CD4-positive, alpha-beta T cell (primary cell): ENCODE data around the gene RLN3. TPM values are rescaled to one million over a fixed set of nuclear protein-coding genes. Genes with fewer than 3 reads are reported as not detected.

ENCODE experiments used
- ATAC-seq: fragments of 200-7000 bp; cut with Tn5 transposase; one replicate; pipeline ENCODE4 v1.10.0; 2022; ENCODE audit warnings: mild to moderate bottlenecking; ENCODE audit not compliant: poor library complexity
- CTCF ChIA-PET: fragments of 350-600 bp; sonication (Branson Sonifier 250); formaldehyde crosslinking; loops from one replicate; lab custom pipeline; 2021; ENCODE audit warnings: antibody characterized with exemption, inconsistent platforms; lab: Charles Lee
- POLR2A ChIA-PET: fragments of 350-600 bp; sonication (Branson Sonifier 250); formaldehyde crosslinking; loops from one replicate; lab custom pipeline; 2021; ENCODE audit warnings: antibody characterized with exemption, inconsistent platforms; lab: Charles Lee
- DNase-seq, 14 experiments: peaks; one replicate each; pipeline ENCODE4 v3.0.0-alpha.2; 2013 to 2020; ENCODE audit warnings: mixed read lengths in 2 of 14
- H3K27ac ChIP-seq, 2 donors: one replicate each; pipeline versions ENCODE4 v1.5.1 to v1.7.0; 2013; ENCODE audit warnings: low read length in 2 of 2, low read depth in 1 of 2, mild to moderate bottlenecking in 1 of 2
- H3K27me3 ChIP-seq, 2 experiments: 1 replicate in 1 of 2; 2 replicates in 1 of 2; pipeline versions ENCODE4 v1.6.1 to v1.7.0; 2013; ENCODE audit warnings: low read length in 2 of 2, control low read depth in 1 of 2, mild to moderate bottlenecking in 1 of 2, moderate library complexity in 1 of 2; ENCODE audit not compliant: insufficient read depth in 2 of 2, control insufficient read depth in 1 of 2
- H3K36me3 ChIP-seq: one replicate; pipeline ENCODE4 v1.6.1; 2013; ENCODE audit warnings: low read length, control low read depth; ENCODE audit not compliant: insufficient read depth
- H3K4me1 ChIP-seq: one replicate; pipeline ENCODE4 v1.6.1; 2013; ENCODE audit warnings: low read length, control low read depth; ENCODE audit not compliant: insufficient read depth
- H3K4me3 ChIP-seq: one replicate; pipeline ENCODE4 v1.5.1; 2013; ENCODE audit warnings: mild to moderate bottlenecking, low read length, moderate library complexity
- H3K9me3 ChIP-seq, 2 experiments: 1 replicate in 1 of 2; 2 replicates in 1 of 2; pipeline versions ENCODE4 v1.6.1 to v1.7.0; 2013; ENCODE audit warnings: low read length in 2 of 2, mild to moderate bottlenecking in 2 of 2, control low read depth in 1 of 2, moderate library complexity in 1 of 2; ENCODE audit not compliant: control insufficient read depth in 1 of 2, insufficient read depth in 1 of 2
- H3K27ac Mint-ChIP-seq: one replicate; pipeline ENCODE4 v1.8.0; 2020; ENCODE audit warnings: mixed read lengths
- H3K27me3 Mint-ChIP-seq: one replicate; pipeline ENCODE4 v1.8.0; 2021; ENCODE audit warnings: mixed read lengths
- H3K36me3 Mint-ChIP-seq: one replicate; pipeline ENCODE4 v1.8.0; 2021; ENCODE audit warnings: low read depth, mixed read lengths
- H3K4me1 Mint-ChIP-seq: one replicate; pipeline ENCODE4 v1.8.0; 2021; ENCODE audit warnings: low read depth, mixed read lengths
- H3K4me3 Mint-ChIP-seq: one replicate; pipeline ENCODE4 v1.8.0; 2020; ENCODE audit warnings: mild to moderate bottlenecking, mixed read lengths
- H3K9me3 Mint-ChIP-seq: one replicate; pipeline ENCODE4 v1.8.0; 2020; ENCODE audit warnings: mixed read lengths
- CTCF ChIP-seq: fragments of 200-600 bp; IDR thresholded peaks from one replicate; pipeline ENCODE4 v1.8.0; 2022; ENCODE audit warnings: antibody characterized with exemption, mild to moderate bottlenecking
- intact Hi-C, 2 experiments: fragments of 100-400 bp; cut with DNase I in 1 of 2; cut with micrococcal nuclease in 1 of 2; formaldehyde crosslinking; loops; one replicate each; pipeline versions ENCODE4 v1.15.1 to v1.9.0; 2023 to 2025; cut with DNase I, micrococcal nuclease
- total RNA-seq, 174 experiments: library from RNA in 2 of 174; stranded (reverse) in 2 of 174; gene quantifications; one replicate each; pipeline ENCODE4 v1.2.3 and lab custom pipeline; 2021 to 2026

Gene RLN3
- total RNA-seq, 2 experiments from 2014 or later, result not detected

GRCh38 chr19:14055396-14055795, 27.4 kb downstream of the RLN3 start:
- H3K9me3 Mint-ChIP-seq, result no peaks in the 10 kb centered on the region
- H3K4me3 ChIP-seq, result no peak overlapping the region
- no peak overlapping the region for H3K4me3 Mint-ChIP-seq
- ChIA-PET CTCF (no interaction called here), POLR2A (interaction anchor here (0.8 kb wide), 1 partner anchor 15 kb away, joined by 3 read pairs; no protein-coding TSS in a partner anchor)
- H3K27me3 Mint-ChIP-seq, result peaks cover 27% of the 10 kb centered on the region
- DNase-seq (no peak), ATAC-seq (no peak)
- no peak for TF ChIP-seq CTCF
- peaks cover 24% of the 10 kb centered on the region for H3K36me3 ChIP-seq
- H3K27ac ChIP-seq, result no peak overlapping the region
- H3K4me1 Mint-ChIP-seq, result peaks cover 20% of the 10 kb centered on the region
- intact Hi-C loops, result no loop called here
- H3K36me3 Mint-ChIP-seq, result peaks cover 36% of the 10 kb centered on the region
- peaks cover 20 to 23% of the 10 kb centered on the region in 2 experiments for H3K27me3 ChIP-seq
- peaks cover 24% of the 10 kb centered on the region for H3K4me1 ChIP-seq
- peaks cover 0 to 15% of the 10 kb centered on the region in 2 experiments for H3K9me3 ChIP-seq
- peak overlapping the region; percentile 58 for H3K27ac Mint-ChIP-seq

GRCh38 chr19:14056069-14056666, 28.2 kb downstream of the RLN3 start:
- Mint-ChIP-seq H3K27me3 (peaks cover 30% of the 10 kb centered on the region), H3K27ac (no peak overlapping the region), H3K9me3 (no peaks in the 10 kb centered on the region), H3K4me3 (peak overlapping the region; percentile 34), H3K4me1 (peaks cover 20% of the 10 kb centered on the region), H3K36me3 (peaks cover 28% of the 10 kb centered on the region)
- ChIA-PET CTCF (interaction anchor here (1.6 kb wide), 1 partner anchor 8 kb away, joined by 8 read pairs; no protein-coding TSS in a partner anchor), POLR2A (interaction anchor here (0.9 to 1.0 kb wide), 2 partner anchors 104 to 441 kb away, joined by 3 read pairs; partner anchors contain the start of gene DCAF15)
- ATAC-seq (no peak), DNase-seq (no peak)
- Histone ChIP-seq H3K4me3 (no peak overlapping the region), H3K36me3 (peaks cover 18% of the 10 kb centered on the region), H3K27me3 (peaks cover 26% of the 10 kb centered on the region in 2 experiments), H3K4me1 (peaks cover 24% of the 10 kb centered on the region), H3K9me3 (peaks cover 0 to 15% of the 10 kb centered on the region in 2 experiments), H3K27ac (no peak overlapping the region)
- intact Hi-C loops, result no loop called here
- no peak for TF ChIP-seq CTCF

- TF ChIP-seq CTCF, result no peak
- H3K4me3 Mint-ChIP-seq, result peak overlapping the region; percentile 34
- H3K4me1 Mint-ChIP-seq, result peaks cover 20% of the 10 kb centered on the region
- no peak overlapping the region for H3K27ac Mint-ChIP-seq
- Histone ChIP-seq H3K9me3 (peaks cover 0 to 15% of the 10 kb centered on the region in 2 experiments), H3K27ac (no peak overlapping the region), H3K4me1 (peaks cover 24% of the 10 kb centered on the region), H3K36me3 (peaks cover 13% of the 10 kb centered on the region), H3K4me3 (no peak overlapping the region), H3K27me3 (peaks cover 28 to 32% of the 10 kb centered on the region in 2 experiments)
- ATAC-seq (no peak), DNase-seq (no peak)
- CTCF ChIA-PET, result interaction anchor here (1.1 to 1.6 kb wide), 3 partner anchors 8 to 80 kb away, joined by 3 to 8 read pairs (median 5); partner anchors contain the start of genes ASF1B and MISP3
- POLR2A ChIA-PET, result interaction anchor here (0.6 to 3.3 kb wide), 6 partner anchors 11 to 440 kb away, joined by 3 to 9 read pairs (median 3); partner anchors contain the start of genes DCAF15 and IL27RA
- no peaks in the 10 kb centered on the region for H3K9me3 Mint-ChIP-seq
- intact Hi-C loops, result no loop called here
- H3K36me3 Mint-ChIP-seq, result peaks cover 22% of the 10 kb centered on the region
- peaks cover 34% of the 10 kb centered on the region for H3K27me3 Mint-ChIP-seq
Observed at GRCh38 chr19:14056741-14057356, 28.9 kb downstream of the RLN3 start.
